Uterus (tissue), 4 donors: Measurements from ENCODE around the gene LMTK2. TPM values are rescaled to one million over a fixed set of nuclear protein-coding genes. Genes with fewer than 3 reads are reported as not detected.

ENCODE experiments used
- DNase-seq, 2 donors: peaks; one replicate each; pipeline ENCODE4 v3.0.0-alpha.2; 2019 to 2020
- H3K27ac ChIP-seq, 2 donors: fragments of 200-600 bp; sonication (generic); 1 replicate in 1 of 2; 2 replicates in 1 of 2; pipeline ENCODE4 v1.5.1; 2016 to 2018
- H3K27me3 ChIP-seq, 2 donors: fragments of 200-600 bp; sonication (generic); one replicate each; pipeline ENCODE4 v1.5.1; 2018 to 2019; ENCODE audit warnings: control low read depth in 1 of 2
- H3K36me3 ChIP-seq, 2 donors: fragments of 200-600 bp; sonication (generic); one replicate each; pipeline ENCODE4 v1.5.1; 2019; ENCODE audit warnings: control low read depth in 1 of 2
- H3K4me1 ChIP-seq, 2 donors: fragments of 200-600 bp; sonication (generic); one replicate each; pipeline ENCODE4 v1.5.1; 2018 to 2019; ENCODE audit warnings: control low read depth in 1 of 2
- H3K4me3 ChIP-seq, 2 donors: fragments of 200-600 bp; sonication (generic); 1 replicate in 1 of 2; 2 replicates in 1 of 2; pipeline ENCODE4 v1.5.1; 2018 to 2019; ENCODE audit warnings: mild to moderate bottlenecking in 1 of 2
- H3K9me3 ChIP-seq, 2 donors: fragments of 200-600 bp; sonication (generic); one replicate each; pipeline ENCODE4 v1.5.1; 2019; ENCODE audit warnings: control low read depth in 1 of 2
- POLR2A ChIP-seq, 2 donors: fragments of 450-650 bp; IDR thresholded peaks; one replicate each; pipeline ENCODE4 v1.6.1; 2016; ENCODE audit warnings: antibody characterized with exemption in 2 of 2, mild to moderate bottlenecking in 1 of 2, moderate library complexity in 1 of 2
- intact Hi-C: fragments of 100-400 bp; cut with DNase I; formaldehyde crosslinking; loops from one replicate; pipeline ENCODE4 v1.15.1; 2023; ENCODE audit warnings: low total_unique reads
- total RNA-seq, 4 donors: library from RNA; depleted of rRNA in 3 of 4; stranded (reverse); fragments of >200 nt in 3 of 4; gene quantifications; one replicate each; pipeline versions ENCODE4 v1.1.0 to v1.2.4, GENCODE V29; 2014 to 2023
- TF ChIP-seq, protein P1 (sequence below), 4 experiments: fragments of 200-600 bp in 2 of 4; fragments of 450-650 bp in 2 of 4; sonication (generic) in 2 of 4; IDR thresholded peaks; one replicate each; pipeline ENCODE4 v1.5.1; 2016 to 2019; ENCODE audit warnings: antibody characterized with exemption in 4 of 4, mild to moderate bottlenecking in 2 of 4, moderate library complexity in 1 of 4
- donor health status: DM: yes; HTN: yes; CAD: no.

Gene LMTK2
- total RNA-seq, 4 donors from 2014 or later, result 5.9 to 23.3 (median 14.8) TPM

DNA sequence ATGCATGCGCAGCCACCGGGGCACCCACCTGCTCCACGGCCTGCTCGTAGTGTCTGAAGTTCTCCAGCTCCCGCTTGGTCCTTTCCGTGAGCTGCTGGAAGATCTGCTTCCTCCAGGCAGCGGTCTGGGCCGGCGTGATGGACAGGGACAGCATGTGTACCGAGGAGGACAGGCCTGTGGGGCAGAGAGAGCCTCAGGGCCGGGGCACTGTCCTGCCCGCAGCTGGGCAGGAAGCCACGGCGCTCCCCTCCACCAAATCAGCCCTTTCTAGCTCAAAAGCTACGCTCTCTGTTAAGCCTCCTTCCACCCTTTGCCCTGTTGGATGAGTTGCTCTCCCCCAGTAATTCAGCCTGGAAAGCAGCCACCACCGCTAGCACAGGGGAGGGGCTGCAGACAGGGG is 126.1 kb downstream of the LMTK2 start:
- TF ChIP-seq, protein P1, sequence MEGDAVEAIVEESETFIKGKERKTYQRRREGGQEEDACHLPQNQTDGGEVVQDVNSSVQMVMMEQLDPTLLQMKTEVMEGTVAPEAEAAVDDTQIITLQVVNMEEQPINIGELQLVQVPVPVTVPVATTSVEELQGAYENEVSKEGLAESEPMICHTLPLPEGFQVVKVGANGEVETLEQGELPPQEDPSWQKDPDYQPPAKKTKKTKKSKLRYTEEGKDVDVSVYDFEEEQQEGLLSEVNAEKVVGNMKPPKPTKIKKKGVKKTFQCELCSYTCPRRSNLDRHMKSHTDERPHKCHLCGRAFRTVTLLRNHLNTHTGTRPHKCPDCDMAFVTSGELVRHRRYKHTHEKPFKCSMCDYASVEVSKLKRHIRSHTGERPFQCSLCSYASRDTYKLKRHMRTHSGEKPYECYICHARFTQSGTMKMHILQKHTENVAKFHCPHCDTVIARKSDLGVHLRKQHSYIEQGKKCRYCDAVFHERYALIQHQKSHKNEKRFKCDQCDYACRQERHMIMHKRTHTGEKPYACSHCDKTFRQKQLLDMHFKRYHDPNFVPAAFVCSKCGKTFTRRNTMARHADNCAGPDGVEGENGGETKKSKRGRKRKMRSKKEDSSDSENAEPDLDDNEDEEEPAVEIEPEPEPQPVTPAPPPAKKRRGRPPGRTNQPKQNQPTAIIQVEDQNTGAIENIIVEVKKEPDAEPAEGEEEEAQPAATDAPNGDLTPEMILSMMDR (IDR thresholded peaks at IDR 0.05), result no peak
- no peak for TF ChIP-seq POLR2A (IDR thresholded peaks at IDR 0.05)
- intact Hi-C loops, result no loop called here
- H3K9me3 ChIP-seq, result no peaks in the 10 kb centered on the region
- no peak for DNase-seq
- no peaks in the 10 kb centered on the region for H3K36me3 ChIP-seq
- no peaks in the 10 kb centered on the region for H3K27me3 ChIP-seq
- H3K4me1 ChIP-seq, result no peaks in the 10 kb centered on the region
- H3K27ac ChIP-seq, result no peak overlapping the region
- no peak overlapping the region for H3K4me3 ChIP-seq

DNA sequence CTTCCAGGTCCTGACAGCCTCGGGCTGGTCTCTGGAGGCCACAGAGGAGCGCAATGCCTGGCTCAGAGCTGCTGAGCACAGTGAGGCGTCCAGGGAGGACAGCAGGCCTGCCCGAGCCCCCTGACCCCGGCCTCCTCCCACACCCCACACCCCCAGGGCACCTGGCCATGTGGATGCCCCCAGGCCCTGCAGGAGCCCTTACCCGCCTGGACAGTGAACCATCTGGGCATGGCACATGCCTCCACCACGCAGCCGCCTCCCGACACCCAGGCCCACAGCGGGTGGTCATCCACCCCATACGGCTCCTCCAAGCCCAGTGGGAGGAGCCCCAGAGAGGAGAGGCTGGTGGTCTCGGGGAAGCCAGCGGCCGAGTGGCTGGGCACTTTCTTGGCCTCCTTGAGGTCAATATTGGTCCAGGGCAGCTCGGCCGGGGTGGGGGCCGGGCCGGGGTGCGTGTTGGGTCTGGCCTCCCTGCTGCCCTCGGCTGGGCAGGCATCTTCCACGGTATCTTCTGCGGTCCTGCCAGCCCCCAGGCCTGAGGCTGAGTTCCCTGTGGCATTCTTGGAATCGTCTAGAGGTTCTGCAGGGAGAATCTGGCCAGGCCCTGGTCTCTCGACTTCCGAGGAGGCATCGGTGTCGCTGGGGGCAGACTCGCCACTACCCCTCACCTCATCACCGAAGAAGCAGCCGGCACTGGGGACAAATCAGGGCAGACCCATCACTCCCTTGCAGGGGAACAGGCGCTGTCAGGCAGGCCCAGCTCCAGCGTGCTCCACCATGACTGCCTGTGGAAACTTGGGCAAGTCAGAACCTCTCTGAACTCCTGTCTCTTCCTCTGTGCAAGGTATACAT is 126.8 kb downstream of the LMTK2 start:
- no peak for TF ChIP-seq POLR2A (IDR thresholded peaks at IDR 0.05)
- TF ChIP-seq, protein P1 (IDR thresholded peaks at IDR 0.05), result no peak
- H3K36me3 ChIP-seq, result no peaks in the 10 kb centered on the region

DNA sequence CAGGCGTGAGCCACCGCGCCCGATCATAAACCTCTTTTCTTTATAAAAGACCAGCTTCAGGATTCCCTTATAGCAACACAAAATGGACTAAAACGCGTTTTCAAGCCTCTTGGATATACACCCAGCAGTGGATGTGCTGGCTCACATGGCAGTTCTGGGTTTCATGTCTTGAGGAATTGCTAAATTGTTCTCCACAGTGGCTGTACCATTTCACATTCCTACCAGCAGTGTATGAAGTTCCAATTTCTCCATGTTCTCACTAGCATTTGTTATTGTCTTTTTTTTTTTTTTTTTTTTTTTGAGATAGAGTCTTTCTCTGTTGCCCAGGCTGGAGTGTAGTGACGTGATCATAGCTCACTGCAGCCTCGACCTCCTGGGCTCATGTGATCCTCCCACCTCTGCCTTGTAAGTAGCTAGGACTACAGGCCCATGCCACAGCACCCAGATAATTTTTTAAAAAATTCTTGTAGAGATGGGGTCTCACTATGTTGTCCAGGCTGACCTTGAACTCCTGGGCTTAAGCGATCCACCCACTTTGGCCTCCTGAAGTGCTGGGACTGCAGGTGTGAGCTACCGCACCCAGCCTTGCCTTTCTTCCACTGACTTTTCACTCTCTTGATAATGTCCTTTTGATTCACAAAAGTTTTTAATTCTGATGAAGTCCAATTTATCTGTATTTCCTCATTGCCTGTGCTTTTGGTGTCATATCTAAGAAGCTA is 127.9 kb downstream of the LMTK2 start:
- Histone ChIP-seq H3K4me3 (no peak overlapping the region), H3K36me3 (no peaks in the 10 kb centered on the region), H3K27ac (no peak overlapping the region), H3K9me3 (no peaks in the 10 kb centered on the region), H3K27me3 (no peaks in the 10 kb centered on the region), H3K4me1 (no peaks in the 10 kb centered on the region)
- intact Hi-C loops, result no loop called here
- TF ChIP-seq, protein P1 (IDR thresholded peaks at IDR 0.05), result no peak
- no peak for TF ChIP-seq POLR2A (IDR thresholded peaks at IDR 0.05)
- DNase-seq, result no peak

More for the DNA sequence above, 126.8 kb downstream of the LMTK2 start:
- no peak overlapping the region for H3K4me3 ChIP-seq
- H3K9me3 ChIP-seq, result no peaks in the 10 kb centered on the region
- intact Hi-C loops, result no loop called here
- DNase-seq, result no peak
- no peak overlapping the region for H3K27ac ChIP-seq
- no peaks in the 10 kb centered on the region for H3K27me3 ChIP-seq
- no peaks in the 10 kb centered on the region for H3K4me1 ChIP-seq

DNA sequence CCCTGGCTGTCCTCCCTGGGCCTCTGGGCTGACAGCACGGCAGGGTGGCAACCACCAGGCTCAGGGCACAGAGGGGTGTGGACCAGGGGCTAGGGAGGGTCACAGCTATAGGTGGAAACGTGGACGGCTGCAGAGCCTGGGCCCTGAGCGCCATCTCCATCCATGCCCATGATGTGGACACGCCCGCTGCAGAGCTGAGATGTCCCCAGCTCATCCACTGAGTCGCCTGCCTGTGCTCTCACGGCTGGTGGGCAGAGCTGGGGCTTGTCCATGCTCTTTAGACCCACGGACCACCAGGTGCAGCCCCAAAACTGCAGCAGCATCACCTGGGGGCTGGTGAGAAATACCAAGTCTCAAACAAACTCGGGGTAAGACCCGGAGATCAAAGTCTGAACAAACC is 129.2 kb downstream of the LMTK2 start:
- H3K36me3 ChIP-seq, result no peaks in the 10 kb centered on the region
- no peak overlapping the region for H3K4me3 ChIP-seq
- H3K27ac ChIP-seq, result no peak overlapping the region
- no peaks in the 10 kb centered on the region for H3K27me3 ChIP-seq
- no peaks in the 10 kb centered on the region for H3K4me1 ChIP-seq
- no peaks in the 10 kb centered on the region for H3K9me3 ChIP-seq
- no peak for DNase-seq
- TF ChIP-seq, protein P1 (IDR thresholded peaks at IDR 0.05), result no peak
- intact Hi-C loops, result no loop called here
